Fibroblast of skin of right biceps (primary cell): ENCODE data around the gene DOHH.

ENCODE experiments used
- DNase-seq: peaks from one replicate; pipeline ENCODE4 v3.0.0-alpha.2; 2013

DOHH gene, protein sequence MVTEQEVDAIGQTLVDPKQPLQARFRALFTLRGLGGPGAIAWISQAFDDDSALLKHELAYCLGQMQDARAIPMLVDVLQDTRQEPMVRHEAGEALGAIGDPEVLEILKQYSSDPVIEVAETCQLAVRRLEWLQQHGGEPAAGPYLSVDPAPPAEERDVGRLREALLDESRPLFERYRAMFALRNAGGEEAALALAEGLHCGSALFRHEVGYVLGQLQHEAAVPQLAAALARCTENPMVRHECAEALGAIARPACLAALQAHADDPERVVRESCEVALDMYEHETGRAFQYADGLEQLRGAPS

DNA sequence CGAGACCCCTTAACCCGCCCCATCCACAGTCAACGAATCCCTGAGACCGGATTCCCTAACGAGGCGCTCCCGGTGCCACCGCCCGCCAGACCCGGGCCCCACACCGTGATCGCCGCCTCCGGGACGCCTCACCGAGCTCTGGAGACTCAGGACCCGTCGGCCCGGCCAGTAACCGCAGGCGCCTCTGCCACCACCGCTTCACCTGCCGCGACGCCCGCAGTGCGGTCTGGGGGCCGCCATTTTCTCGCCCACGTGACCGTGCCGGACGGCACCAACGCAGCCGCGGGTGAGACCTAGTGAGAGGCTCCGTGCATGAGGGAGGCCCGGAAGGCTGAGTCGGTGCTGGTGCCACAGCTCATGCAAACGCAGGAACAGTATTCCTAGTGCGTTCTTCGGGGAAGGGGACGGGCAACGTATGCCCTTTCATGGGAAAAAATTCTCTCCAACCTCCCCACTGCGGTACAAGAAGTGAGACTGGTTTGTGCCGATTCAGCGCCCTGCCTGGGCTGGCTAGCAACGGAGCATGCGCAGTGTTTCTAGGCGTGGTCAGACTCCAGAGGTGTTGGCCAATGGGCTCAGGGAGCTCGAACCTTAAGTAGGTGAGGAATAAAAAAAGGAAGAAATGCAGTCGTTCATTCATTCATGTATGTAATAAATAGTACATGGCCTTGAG lies at the start of gene DOHH:
TSS of gene DOHH (minus strand) at position 246 of the 673 bp plus-strand sequence. CDS start 3,860 bp downstream, outside the sequence.
- peak; percentile 96 for DNase-seq

DNA sequence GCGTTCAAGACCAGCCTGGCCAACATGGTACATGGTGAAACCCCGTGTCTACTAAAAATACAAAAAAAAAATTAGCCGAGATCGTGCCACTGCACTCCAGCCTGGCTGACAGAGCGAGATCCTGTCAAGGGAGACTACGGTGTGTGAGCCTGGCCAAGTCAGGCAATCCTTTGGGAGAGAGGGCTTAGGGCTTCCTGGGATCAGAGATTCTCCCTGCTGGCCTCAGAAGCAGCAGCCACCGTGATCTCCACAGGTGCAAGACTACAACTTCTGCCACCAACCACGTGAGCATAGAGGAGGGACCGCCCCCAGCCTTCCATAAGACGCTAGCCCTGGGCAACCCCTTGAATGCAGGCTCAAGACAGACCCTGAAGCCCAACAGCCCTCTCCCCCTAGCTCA lies 49.3 kb upstream of the DOHH start:
- DNase-seq, result no peak

DNA sequence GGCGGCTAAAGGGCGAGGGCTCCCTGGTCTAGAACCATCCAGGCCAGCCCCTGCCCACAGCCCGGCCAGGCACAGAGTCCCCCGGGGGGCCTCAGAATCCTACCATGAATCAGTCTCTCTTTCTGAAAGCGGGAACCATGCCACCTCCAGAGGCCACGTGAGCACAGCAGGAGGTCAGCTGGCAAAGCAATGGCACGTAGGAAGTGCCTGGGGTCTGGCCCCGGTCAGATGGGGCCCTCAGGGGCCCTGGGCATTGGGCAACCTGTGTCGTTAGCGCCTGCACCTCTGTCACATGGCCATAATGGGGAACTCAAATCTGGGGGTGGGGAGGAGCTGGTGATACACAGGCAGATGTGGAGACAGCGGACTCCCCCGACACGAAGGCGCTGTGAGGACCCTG lies 48.1 kb upstream of the DOHH start:
- DNase-seq, result no peak

DNA sequence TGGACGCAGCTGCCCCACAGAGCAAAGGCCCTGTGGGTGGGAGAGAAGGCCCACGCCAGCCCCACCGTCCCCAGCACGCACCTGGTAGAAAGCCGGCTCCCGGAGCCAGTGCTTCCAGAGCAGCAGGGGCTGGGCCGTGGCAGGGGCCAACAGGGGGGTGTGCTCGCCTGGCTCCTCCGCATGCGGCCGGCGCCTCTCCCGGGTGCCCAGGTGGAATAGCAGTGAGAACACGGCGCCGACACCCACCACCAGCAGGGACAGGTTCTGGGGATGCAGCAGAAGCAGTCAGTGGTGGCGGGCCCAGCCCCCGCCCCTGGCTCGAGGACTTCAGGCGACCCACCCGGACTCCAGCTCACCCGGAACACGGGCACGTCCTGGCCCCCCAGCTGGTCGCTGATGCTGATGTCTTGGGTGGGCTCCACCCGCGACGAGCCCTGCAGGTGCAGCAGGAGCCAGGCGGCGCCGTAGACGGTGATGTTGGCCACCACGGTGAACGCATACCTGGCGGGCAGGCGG lies 47.4 kb upstream of the DOHH start:
- DNase-seq, result no peak

DNA sequence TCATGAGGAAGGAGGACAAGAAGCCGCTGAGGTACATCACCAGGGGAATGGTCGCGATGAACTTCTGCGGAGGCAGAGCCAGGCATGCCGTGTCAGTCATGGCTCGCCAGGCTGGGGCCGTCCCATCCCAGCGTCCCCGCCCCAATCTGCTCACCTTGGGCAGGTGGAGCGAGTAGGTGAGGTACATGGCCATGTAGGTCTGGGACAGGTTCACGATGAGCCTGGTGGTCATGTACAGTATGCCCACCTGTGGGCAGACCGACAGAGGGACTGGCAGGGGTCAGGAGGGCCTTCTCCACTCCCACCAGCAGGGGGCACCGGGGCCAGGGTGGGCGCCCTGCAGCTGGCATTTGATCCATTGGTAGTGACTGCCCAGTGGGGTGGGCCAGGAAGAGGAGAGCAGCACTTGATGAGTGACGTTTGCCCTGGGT lies 46.8 kb upstream of the DOHH start:
- no peak for DNase-seq

DNA sequence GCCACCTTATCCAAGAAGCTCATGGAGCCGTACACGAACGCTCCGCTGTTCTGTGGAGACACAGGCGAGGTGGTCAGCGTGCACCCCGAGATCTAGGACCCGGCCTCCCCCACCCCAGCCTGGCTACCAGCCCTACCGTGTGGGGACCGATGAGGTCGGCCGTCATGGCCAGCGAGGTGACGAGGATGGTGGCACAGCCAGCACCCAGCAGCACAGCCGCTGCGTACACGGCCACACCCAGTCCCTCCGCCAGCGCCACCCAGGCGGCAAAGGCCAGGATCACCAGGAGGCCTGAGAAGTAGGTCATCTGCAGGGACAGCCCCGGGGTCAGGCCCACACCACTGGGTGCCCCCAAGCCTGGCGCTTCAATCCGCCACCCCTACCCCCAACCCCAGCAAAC lies 45.6 kb upstream of the DOHH start:
- DNase-seq, result no peak

DNA sequence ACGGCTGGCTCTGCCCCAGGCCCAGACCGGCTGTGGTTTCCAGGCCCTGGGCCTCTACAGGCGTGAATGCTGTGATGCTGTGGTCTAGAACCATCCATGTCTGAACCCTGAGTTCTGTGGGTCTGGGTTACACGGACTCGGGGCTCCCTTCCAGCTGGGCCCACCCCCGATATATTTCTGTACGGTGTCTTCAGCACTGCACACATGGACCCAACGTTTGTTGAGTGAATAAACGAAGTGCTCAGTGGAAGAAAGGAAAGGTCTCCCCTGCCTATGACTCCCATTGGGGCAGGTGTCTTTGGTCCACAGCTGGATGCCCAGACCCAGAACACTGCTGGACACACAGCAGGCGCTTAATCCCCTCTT lies 45.2 kb upstream of the DOHH start:
- DNase-seq, result no peak

DNA sequence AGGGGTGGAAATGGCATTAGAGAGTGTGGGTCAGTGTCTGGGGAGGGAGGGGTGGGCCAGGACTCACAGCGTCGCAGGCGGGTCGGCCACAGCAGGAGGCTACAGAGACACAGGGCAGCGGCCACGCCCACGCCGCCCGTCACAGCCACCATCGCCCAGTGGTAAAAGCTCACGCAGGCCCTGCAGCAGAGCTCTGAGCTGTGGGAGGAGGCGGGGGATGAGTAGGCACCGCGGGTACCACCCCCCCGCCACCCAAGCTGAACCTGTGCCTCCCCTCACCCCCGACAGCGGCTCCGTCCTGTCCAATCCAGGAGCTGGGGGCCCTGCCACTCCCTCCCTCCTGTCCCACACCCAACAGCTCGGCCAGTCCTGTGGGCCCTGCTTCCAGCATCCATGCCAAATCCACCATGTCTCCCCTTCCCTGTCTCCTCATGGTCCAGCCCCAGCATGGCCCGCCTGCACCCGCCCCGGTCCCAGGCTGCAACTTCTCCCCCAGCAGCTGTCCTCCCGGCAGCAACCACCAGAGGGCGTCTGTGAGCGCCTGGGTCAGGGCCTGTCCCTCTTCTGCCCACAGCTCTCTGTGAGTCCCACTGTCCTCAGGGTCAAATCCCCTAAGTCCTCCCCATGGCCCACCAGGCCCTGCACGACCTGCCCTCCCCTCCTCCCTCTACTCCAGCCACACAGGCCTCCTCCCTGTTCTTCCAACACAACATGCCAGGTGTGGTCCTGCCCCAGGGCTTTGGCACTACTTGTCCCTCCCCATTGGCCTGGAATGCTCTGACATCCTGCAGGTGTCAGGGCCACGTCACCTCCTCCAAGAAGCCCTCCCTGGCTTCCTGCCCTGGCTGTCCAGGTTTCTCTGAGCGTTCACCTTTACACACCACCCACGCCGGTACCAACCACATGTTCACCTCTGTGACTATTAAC lies 44.5 kb upstream of the DOHH start:
- peak; percentile 35 for DNase-seq

DNA sequence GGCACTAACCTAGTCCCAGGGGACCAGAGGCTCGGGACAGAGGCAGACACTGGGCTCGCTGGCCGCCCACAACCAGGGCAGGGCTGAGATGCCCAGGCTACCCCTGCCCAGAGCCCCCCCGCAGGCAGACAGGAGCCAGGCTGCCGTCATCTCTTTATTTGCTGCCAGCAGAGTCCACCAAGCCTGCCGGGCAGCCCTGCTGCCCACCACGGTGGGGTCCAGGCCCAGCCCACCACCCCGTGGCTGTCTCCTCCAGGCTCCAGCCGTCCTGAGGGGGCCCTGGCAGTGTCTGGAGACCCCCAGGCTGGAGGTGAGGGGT lies 43.5 kb upstream of the DOHH start:
- no peak for DNase-seq

DNA sequence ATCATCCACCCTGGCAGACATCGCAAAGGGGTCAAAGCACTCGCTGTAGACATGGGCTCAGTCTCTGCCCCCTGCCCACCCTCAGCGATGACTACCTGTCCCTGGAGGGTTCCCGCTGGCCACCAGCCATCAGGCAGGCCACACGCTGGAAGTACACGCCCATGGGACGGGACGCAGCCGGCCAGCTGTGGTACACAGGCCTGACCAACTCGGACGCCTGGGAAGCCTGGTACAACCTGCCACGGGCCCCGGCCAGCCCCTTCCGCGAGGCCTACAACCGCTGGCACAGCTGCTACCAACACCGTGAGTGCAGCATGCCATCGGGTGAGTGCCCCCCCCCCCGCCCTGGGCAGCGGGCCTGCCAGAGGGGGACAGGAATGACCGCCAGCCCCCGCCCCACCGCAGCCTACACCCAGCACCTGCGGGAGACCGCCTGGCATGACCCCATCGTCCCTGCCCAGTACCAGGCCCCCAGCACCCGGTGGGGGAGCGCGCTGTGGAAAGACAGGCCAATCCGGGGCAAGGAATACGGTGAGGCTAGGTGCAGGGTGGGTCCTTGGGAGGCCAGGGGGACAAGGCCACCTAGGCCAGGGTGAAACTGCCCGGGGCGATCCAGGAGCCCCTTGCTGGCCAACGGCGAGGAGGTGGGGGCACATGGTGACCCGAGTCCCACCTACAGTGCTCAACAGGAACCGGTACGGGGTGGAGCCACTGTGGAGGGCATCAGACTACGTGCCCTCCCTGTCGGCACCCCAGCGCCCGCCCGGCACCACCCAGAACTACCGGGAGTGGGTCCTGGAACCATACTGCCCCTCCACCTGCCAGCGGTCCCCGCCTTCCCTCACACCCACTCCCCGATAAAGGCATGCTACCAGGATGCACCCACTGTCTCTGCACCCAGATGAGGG lies 42.9 kb upstream of the DOHH start:
- DNase-seq, result no peak

DNA sequence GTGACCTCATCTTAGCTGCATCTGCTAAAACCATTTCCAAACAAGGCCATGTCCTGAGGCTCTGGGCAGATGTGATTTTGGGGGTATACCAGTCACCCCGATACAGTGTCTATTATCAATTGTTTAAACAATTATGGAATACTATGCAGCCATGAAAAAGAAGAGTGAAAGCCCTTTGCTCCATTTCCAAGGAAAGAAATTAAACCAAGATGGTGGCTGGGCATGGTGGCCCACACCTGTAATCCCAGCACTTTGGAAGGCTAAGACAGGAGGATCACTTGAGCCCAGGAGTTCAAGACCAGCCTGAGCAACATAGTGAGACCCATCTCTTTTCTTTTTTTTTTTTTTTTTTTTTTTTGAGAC lies 39.3 kb upstream of the DOHH start:
- DNase-seq, result no peak

DNA sequence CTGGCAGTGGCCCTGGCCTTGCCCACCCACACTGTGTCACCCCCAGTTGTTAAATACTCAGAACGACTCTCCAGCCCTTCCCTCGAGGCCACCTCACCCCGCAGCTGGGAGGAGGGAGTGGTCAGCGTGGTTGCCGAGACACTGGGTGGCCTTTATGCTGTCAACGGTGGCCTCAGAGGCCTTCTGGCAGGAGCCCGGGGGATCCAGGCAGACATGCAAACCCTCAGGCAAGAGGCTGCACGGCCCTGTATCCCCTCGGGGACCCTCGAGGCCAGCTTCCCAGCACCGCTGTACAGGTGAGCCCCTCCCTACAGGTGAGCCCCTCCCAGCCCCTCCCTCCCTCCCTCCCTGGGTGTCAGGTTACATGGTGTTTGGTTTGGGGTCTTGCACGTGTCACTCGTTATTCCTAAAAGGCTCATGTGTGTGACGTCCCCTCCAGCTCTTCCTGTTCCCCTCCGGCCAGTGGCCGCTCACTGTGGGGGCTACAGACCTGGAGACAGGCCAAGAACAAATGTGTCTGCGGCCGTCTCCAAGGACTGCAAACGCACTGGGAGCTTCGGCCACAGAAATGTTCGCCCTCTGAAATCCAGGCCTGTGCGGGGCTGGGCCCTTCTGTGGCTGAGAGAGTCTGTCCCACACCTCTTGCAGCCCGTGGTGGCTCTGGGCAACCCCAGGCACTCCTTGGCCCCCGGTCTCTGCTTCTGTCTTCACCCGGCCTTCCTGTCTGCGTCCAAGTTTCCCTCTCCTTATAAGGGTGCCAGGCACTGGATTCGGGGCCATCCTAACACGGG lies 38.7 kb upstream of the DOHH start, which contains the start of gene TEKTIP1:
TSS of gene TEKTIP1 (plus strand) at position 210 of the 791 bp plus-strand sequence. CDS start at position 214, 4 bp downstream.
- no peak for DNase-seq

DNA sequence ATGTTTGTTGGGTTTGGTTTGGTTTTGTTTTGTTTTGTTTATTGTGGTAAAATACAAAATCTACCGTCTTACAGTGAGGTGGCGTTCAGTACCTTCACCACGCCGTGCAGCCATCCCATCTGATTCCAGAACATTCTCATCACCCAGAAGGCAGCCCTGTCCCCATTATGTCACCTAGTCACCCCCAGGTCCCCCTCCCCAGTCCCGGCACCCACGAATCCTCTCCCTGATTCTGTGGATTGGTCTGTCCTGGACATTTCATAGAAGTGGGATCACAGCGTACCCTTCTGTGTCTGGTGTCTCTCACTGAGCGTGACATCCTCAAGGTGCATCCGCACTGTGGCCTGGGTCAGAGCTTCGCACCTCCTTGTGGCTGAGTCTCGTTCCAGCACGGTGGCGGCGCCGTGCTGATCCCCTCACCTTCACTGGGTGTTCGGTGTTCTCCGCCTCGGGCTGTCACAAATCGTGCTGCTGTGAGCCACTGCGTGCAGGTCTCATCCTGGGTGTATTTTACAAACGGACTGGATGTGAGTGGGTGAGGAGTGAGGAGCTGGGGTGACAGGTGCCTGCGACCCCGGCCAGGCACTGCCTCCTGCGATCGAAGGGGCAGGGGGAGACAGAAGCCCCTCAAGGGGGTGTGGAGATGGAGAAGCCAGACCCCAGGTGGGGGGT lies 37.9 kb upstream of the DOHH start:
- DNase-seq, result no peak

DNA sequence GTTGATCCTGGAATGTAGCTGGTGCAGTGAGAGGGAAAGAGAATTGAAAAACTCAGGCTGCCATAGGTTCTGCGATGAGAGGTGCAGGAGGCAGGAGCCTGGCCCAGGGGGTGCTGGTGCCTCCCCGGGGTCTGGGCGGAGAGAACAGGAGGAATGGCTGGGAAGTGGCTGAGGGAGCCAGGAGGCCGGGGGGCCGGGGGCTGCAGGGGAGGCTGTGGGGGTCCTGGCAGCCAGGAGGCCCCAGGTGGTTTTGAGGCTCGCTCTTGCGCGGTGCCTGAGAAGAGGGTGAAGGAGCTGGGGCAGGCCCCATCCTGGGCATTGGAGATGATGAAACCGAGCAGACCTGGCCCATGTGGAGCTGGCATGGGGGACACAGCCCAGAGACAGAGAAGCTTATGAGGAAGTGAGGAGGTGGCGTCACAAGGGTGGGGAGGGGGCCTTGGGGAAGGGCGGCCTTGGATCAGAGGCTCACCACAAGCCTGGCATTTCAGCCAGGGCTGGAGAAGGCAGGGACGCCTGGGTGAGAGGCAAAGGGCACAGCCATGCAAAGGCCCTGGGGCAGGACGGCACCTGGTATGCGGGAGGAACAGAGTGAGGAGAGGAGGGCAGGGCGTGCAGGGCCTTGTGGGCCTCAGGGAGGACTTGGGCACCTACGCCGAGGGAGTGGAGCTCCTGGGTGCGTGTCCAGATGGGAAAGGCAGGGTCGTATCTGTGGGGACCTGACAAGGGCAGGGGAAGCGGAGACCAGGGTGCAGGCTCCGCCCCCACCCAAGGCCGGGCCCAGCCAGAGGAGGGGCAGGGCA lies 37.2 kb upstream of the DOHH start:
- DNase-seq, result no peak

DNA sequence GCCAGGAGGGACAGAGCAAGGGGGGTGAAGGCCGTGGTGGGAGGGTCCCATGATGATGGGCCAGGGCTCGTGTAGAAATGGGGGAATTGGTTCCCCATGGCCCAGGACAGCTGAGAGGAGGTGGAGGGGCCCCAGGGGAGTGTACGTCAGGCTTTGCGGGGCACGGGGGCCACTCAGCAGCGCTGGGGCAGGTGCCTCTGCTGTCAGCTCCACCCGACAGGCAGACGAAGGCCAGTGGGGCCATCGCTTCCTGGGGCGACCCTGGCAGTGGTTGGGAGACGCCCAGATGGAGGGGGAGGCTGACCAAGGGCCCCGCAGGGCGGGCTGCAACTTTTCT lies 36.6 kb upstream of the DOHH start:
- DNase-seq, result no peak

DNA sequence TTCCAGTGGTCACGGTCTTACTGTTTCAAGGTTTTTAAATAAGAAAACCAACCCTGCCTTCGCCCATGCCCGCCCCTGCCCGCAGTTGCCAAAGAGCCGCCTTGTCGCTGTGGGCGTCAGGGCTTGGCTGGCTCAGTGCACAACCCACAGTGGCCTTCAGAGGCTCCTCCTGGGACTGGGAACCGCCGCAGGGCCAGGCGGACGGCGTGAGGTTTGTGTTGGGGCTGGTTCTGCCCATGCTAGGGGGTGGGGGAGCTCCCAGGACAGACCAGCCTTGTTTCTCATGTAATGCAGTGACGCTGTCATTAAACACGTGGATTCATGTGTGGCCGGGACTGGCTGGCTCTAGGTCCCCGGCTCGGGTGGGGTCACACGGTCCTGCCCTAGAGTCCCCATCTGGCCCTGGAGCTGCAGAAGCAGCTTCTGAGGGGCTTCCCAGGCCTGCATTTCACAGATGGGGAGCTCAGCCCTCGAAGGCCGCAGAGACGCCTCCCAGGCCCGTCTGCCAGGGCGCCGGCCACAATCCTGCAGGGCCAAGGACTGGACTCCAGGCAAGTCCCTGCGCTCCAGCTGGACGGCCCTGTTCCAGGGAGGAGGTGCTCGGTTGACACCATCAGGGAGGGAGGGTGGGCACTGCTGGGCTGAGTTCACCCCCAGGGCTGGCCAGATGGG lies 36.1 kb upstream of the DOHH start:
- DNase-seq, result no peak

DNA sequence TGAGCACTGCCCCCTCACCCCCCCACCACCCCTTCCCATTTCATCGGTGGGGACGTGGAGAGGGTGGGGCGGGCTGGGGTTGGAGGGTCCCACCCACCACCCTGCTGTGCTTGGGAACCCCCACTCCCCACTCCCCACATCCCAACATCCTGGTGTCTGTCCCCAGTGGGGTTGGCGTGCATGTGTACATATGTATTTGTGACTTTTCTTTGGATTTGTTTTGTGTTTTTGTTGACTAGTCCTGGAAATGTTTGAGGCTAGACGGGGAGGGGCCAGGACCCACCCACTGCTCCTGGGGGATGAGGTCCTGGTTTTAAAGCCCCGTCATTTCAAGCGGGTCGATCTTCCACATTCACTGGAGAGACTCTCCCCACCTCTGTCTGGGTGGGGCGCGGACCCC lies 35.5 kb upstream of the DOHH start:
- no peak for DNase-seq

DNA sequence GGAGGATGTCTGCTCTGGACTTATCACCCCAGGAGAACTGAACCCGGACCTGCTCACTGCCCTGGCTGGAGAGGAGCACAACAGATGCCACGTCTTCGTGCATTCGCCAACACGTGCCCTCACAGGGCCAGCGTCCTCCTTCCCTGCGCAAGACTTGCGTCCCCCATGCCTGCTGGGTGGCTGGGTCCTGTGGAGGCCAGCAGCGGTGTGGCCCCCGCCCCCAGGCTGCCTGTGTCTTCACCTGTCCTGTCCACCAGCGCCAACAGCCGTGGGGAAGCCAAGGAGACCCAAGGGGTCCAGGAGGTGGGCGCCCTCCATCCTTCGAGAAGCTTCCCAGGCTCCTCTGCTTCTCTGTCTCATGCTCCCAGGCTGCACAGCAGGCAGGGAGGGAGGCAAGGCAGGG lies 35.1 kb upstream of the DOHH start:
- no peak for DNase-seq

DNA sequence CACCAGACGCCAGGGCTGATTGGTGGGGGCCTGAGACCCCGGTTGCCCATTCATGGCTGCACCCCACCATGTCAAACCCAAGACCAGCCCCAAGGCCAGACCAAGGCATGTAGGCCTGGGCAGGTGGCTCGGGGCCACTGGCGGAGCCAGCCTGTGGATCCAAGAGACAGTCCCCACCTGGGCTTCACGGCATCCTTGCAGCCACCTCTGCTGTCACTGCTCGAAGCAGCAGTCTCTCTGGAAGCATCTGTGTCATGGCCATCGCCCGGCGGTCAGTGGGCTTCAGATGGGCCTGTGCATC lies 34.7 kb upstream of the DOHH start:
- DNase-seq, result no peak
